Renal cortical epithelial cell (primary cell): ENCODE measurements around the gene ULK1. TPM values are rescaled to one million over a fixed set of nuclear protein-coding genes. Genes with fewer than 3 reads are reported as not detected.

ENCODE experiments used
- DNase-seq: peaks from one replicate; pipeline ENCODE4 v3.0.0-alpha.2; 2011; ENCODE audit warnings: low read depth
- total RNA-seq: library from RNA; depleted of rRNA; stranded (reverse); fragments of >200 nt; gene quantifications from 2 replicates; pipeline ENCODE4 v1.2.3, GENCODE V29; 2014

ULK1 gene
- total RNA-seq, 1 donor from 2014 or later: 39.0 TPM

- no peak for DNase-seq
Measured at GRCh38 chr12:131965073-131965472, 70.7 kb downstream of the ULK1 start.

GRCh38 chr12:131971226-131971625 is 76.8 kb downstream of the ULK1 start:
- DNase-seq: no peak

Other genes with a start within 250 kb of the ULK1 start
- gene SFSWAP, start 183.5 kb upstream of the ULK1 start, total RNA-seq: 9.4 and 18.0 TPM in 2 replicates
- gene MMP17, start 66.2 kb upstream of the ULK1 start, total RNA-seq: 0.52 and 1.6 TPM in 2 replicates
- gene PUS1, start 34.7 kb downstream of the ULK1 start, total RNA-seq: 9.2 and 16.9 TPM in 2 replicates
- gene EP400, start 55.3 kb downstream of the ULK1 start, total RNA-seq: 4.0 and 28.1 TPM in 2 replicates
- 8.0 and 9.7 TPM in 2 replicates for gene DDX51, start 249.7 kb downstream of the ULK1 start, total RNA-seq
- gene NOC4L, start 249.8 kb downstream of the ULK1 start, total RNA-seq: 15.5 and 16.9 TPM in 2 replicates